H9 (cell line): ENCODE results near the gene COL18A1. TPM values are rescaled to one million over a fixed set of nuclear protein-coding genes. Genes with fewer than 3 reads are reported as not detected.

Experiments used
- DNase-seq: peaks from one replicate; pipeline ENCODE4 v3.0.0-alpha.2; 2017
- H2AFZ ChIP-seq: one replicate; pipeline ENCODE4 v1.6.1; 2013; ENCODE audit warnings: mild to moderate bottlenecking, low read length, control low read depth, moderate library complexity
- H2AK5ac ChIP-seq: 2 replicates; pipeline ENCODE4 v1.6.1; 2013; ENCODE audit warnings: low read length, control low read depth, mixed read lengths; ENCODE audit not compliant: insufficient read length
- H2BK120ac ChIP-seq: one replicate; pipeline ENCODE4 v1.6.1; 2013; ENCODE audit warnings: low read depth, mild to moderate bottlenecking, low read length, control low read depth, inconsistent platforms; ENCODE audit not compliant: poor library complexity, severe bottlenecking
- H2BK12ac ChIP-seq: 2 replicates; pipeline ENCODE4 v1.6.1; 2013; ENCODE audit warnings: low read length, control low read depth, mixed read lengths, low read depth; ENCODE audit not compliant: insufficient read length
- H2BK15ac ChIP-seq: 2 replicates; pipeline ENCODE4 v1.6.1; 2013; ENCODE audit warnings: low read depth, low read length, control low read depth
- H2BK20ac ChIP-seq: one replicate; pipeline ENCODE4 v1.6.1; 2013; ENCODE audit warnings: low read depth, mild to moderate bottlenecking, low read length, control low read depth, inconsistent platforms; ENCODE audit not compliant: poor library complexity, severe bottlenecking
- H2BK5ac ChIP-seq: 2 replicates; pipeline ENCODE4 v1.6.1; 2013; ENCODE audit warnings: low read length, control low read depth, mixed read lengths; ENCODE audit not compliant: insufficient read length
- H3K14ac ChIP-seq: 2 replicates; pipeline ENCODE4 v1.6.1; 2013; ENCODE audit warnings: low read length, control low read depth; ENCODE audit not compliant: insufficient read depth
- H3K18ac ChIP-seq: 2 replicates; pipeline ENCODE4 v1.6.1; 2013; ENCODE audit warnings: low read depth, mild to moderate bottlenecking, mixed read lengths, low read length, control low read depth; ENCODE audit not compliant: insufficient read length
- H3K23ac ChIP-seq: 2 replicates; pipeline ENCODE4 v1.6.1; 2013; ENCODE audit warnings: low read length, control low read depth, mixed read lengths, low read depth; ENCODE audit not compliant: insufficient read length
- H3K23me2 ChIP-seq: 2 replicates; pipeline ENCODE4 v1.6.1; 2013; ENCODE audit warnings: low read depth, mild to moderate bottlenecking, mixed read lengths, low read length, control low read depth; ENCODE audit not compliant: insufficient read length, poor library complexity, severe bottlenecking
- H3K27ac ChIP-seq: 2 replicates; pipeline ENCODE4 v1.5.1; 2013; ENCODE audit warnings: low read length, control low read depth, mixed read lengths, low read depth; ENCODE audit not compliant: insufficient read length
- H3K27me3 ChIP-seq: 2 replicates; pipeline ENCODE4 v1.6.1; 2013; ENCODE audit warnings: low read length, control low read depth, inconsistent platforms; ENCODE audit not compliant: insufficient read depth
- H3K4ac ChIP-seq: 2 replicates; pipeline ENCODE4 v1.6.1; 2013; ENCODE audit warnings: low read depth, mild to moderate bottlenecking, control low read depth, inconsistent platforms, low read length, moderate library complexity
- H3K4me1 ChIP-seq: 2 replicates; pipeline ENCODE4 v1.6.1; 2013; ENCODE audit warnings: low read length, control low read depth, inconsistent platforms; ENCODE audit not compliant: insufficient read depth
- H3K4me2 ChIP-seq: 2 replicates; pipeline ENCODE4 v1.6.1; 2013; ENCODE audit warnings: low read length, control low read depth, mixed read lengths; ENCODE audit not compliant: insufficient read length, insufficient read depth
- H3K56ac ChIP-seq: 2 replicates; pipeline ENCODE4 v1.6.1; 2013; ENCODE audit warnings: low read depth, mild to moderate bottlenecking, mixed read lengths, low read length, control low read depth; ENCODE audit not compliant: insufficient read length
- H3K79me1 ChIP-seq: 2 replicates; pipeline ENCODE4 v1.6.1; 2013; ENCODE audit warnings: low read depth, mild to moderate bottlenecking, moderate library complexity, low read length, control low read depth, inconsistent platforms; ENCODE audit not compliant: insufficient read depth, poor library complexity, severe bottlenecking
- H3K79me2 ChIP-seq: 2 replicates; pipeline ENCODE4 v1.6.1; 2013; ENCODE audit warnings: low read length, control low read depth, inconsistent platforms; ENCODE audit not compliant: insufficient read depth
- H3K9ac ChIP-seq: 2 replicates; pipeline ENCODE4 v1.6.1; 2013; ENCODE audit warnings: low read length, control low read depth, mixed read lengths; ENCODE audit not compliant: insufficient read length; ENCODE audit errors: extremely low read depth
- H3K9me3 ChIP-seq: one replicate; pipeline ENCODE4 v1.6.1; 2013; ENCODE audit warnings: low read depth, low read length, inconsistent platforms; ENCODE audit not compliant: control insufficient read depth
- H3T11ph ChIP-seq: one replicate; pipeline ENCODE4 v1.6.1; 2013; ENCODE audit warnings: mild to moderate bottlenecking, low read length, control low read depth, inconsistent platforms
- H4K20me1 ChIP-seq: one replicate; pipeline ENCODE4 v1.6.1; 2013; ENCODE audit not compliant: control insufficient read depth, insufficient read length, insufficient read depth
- H4K5ac ChIP-seq: 2 replicates; pipeline ENCODE4 v1.6.1; 2013; ENCODE audit warnings: low read depth, mild to moderate bottlenecking, mixed read lengths, low read length, control low read depth; ENCODE audit not compliant: insufficient read length
- H4K8ac ChIP-seq: replicated peaks from 2 replicates; pipeline ENCODE4 v1.6.1; 2013; ENCODE audit warnings: low read length, control low read depth, mixed read lengths, low read depth; ENCODE audit not compliant: insufficient read length
- H4K91ac ChIP-seq: 2 replicates; pipeline ENCODE4 v1.6.1; 2013; ENCODE audit warnings: low read depth, mild to moderate bottlenecking, moderate library complexity, mixed read lengths, low read length, control low read depth; ENCODE audit not compliant: insufficient read length
- H3K27ac Mint-ChIP-seq, 3 experiments: 2 replicates in 2 of 3; 3 replicates in 1 of 3; pipeline ENCODE4 v1.8.0; 2020 to 2021; ENCODE audit warnings: mixed read lengths in 3 of 3, mild to moderate bottlenecking in 1 of 3, moderate library complexity in 1 of 3
- H3K27me3 Mint-ChIP-seq: 2 replicates; pipeline ENCODE4 v1.8.0; 2021; ENCODE audit warnings: low read depth, mild to moderate bottlenecking, moderate library complexity, mixed read lengths
- H3K36me3 Mint-ChIP-seq, 3 experiments: 2 replicates in 2 of 3; 3 replicates in 1 of 3; pipeline ENCODE4 v1.8.0; 2020 to 2021; ENCODE audit warnings: low read depth in 3 of 3, mixed read lengths in 3 of 3; ENCODE audit not compliant: insufficient read depth in 1 of 3
- H3K4me1 Mint-ChIP-seq, 2 experiments: 2 replicates each; pipeline ENCODE4 v1.8.0; 2020; ENCODE audit warnings: mixed read lengths in 2 of 2
- H3K4me3 Mint-ChIP-seq, 2 experiments: 2 replicates in 1 of 2; 3 replicates in 1 of 2; pipeline ENCODE4 v1.8.0; 2020 to 2021; ENCODE audit warnings: mild to moderate bottlenecking in 2 of 2, mixed read lengths in 2 of 2, moderate library complexity in 1 of 2
- H3K9me3 Mint-ChIP-seq, 2 experiments: 2 replicates in 1 of 2; 3 replicates in 1 of 2; pipeline ENCODE4 v1.8.0; 2020; ENCODE audit warnings: mild to moderate bottlenecking in 2 of 2, mixed read lengths in 2 of 2, moderate library complexity in 1 of 2
- WGBS: extraction: QIAGEN DNeasy Blood & Tissue Kit; methylation state at CpG from one replicate; pipeline ENCODE4 v1.1.7; 2013; ENCODE audit warnings: missing lambda C conversion rate, low lambda C conversion rate, mixed read lengths; ENCODE audit not compliant: insufficient read length; ENCODE audit errors: extremely low coverage; 5-methylcytosine and 5-hydroxymethylcytosine counted together
- total RNA-seq: library from RNA; stranded (reverse); gene quantifications from 2 replicates; pipeline ENCODE4 v1.2.1, GENCODE V29; 2021
- TF ChIP-seq, protein P1 (sequence below): fragments of 200-600 bp; sonication (generic); conservative IDR thresholded peaks from 3 replicates; pipeline ENCODE4 v1.8.0; 2021; ENCODE audit warnings: antibody characterized with exemption, mild to moderate bottlenecking

COL18A1 gene
- total RNA-seq, 1 experiment from 2014 or later: 232 TPM

GRCh38 chr21:45373991-45374816 is 30.8 kb upstream of the COL18A1 start:
- no CpG with 5 or more reads among the region's 15 CpGs for WGBS
- Mint-ChIP-seq H3K27me3 (peaks cover 9% of the 10 kb centered on the region), H3K9me3 (peaks cover 24 to 28% of the 10 kb centered on the region in 2 experiments), H3K36me3 (peaks cover 0 to 18% (median 12%) of the 10 kb centered on the region in 3 experiments; a peak in 6 of 7 replicates), H3K27ac (no peak overlapping the region), H3K4me3 (no peak overlapping the region), H3K4me1 (peaks cover 28 to 38% of the 10 kb centered on the region in 2 experiments)
- Histone ChIP-seq H2AFZ (no peak overlapping the region), H4K20me1 (no peaks in the 10 kb centered on the region), H4K8ac (no peak overlapping the region), H3K27ac (no peak overlapping the region), H3T11ph (no peak overlapping the region), H3K9me3 (no peaks in the 10 kb centered on the region), H3K14ac (no peak overlapping the region), H3K79me1 (no peaks in the 10 kb centered on the region), H3K4ac (no peak overlapping the region), H3K23me2 (no peaks in the 10 kb centered on the region), H3K9ac (no peak overlapping the region), H3K56ac (no peak overlapping the region), H2BK120ac (no peak overlapping the region), H2AK5ac (no peak overlapping the region), H3K4me1 (no peaks in the 10 kb centered on the region; the same call in 1 of the 2 replicates), H3K79me2 (no peaks in the 10 kb centered on the region), H3K18ac (no peak overlapping the region), H4K91ac (no peak overlapping the region), H2BK15ac (no peak overlapping the region), H2BK20ac (no peak overlapping the region), H2BK5ac (no peak overlapping the region), H3K23ac (no peak overlapping the region), H3K4me2 (no peak overlapping the region), H3K27me3 (peaks cover 2% of the 10 kb centered on the region; the same call in 1 of the 2 replicates), H2BK12ac (no peak overlapping the region), H4K5ac (no peak overlapping the region)
- TF ChIP-seq, protein P1, sequence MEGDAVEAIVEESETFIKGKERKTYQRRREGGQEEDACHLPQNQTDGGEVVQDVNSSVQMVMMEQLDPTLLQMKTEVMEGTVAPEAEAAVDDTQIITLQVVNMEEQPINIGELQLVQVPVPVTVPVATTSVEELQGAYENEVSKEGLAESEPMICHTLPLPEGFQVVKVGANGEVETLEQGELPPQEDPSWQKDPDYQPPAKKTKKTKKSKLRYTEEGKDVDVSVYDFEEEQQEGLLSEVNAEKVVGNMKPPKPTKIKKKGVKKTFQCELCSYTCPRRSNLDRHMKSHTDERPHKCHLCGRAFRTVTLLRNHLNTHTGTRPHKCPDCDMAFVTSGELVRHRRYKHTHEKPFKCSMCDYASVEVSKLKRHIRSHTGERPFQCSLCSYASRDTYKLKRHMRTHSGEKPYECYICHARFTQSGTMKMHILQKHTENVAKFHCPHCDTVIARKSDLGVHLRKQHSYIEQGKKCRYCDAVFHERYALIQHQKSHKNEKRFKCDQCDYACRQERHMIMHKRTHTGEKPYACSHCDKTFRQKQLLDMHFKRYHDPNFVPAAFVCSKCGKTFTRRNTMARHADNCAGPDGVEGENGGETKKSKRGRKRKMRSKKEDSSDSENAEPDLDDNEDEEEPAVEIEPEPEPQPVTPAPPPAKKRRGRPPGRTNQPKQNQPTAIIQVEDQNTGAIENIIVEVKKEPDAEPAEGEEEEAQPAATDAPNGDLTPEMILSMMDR: no peak
- DNase-seq: no peak
